A549 (cell line): Measurements from ENCODE around the gene TEX29. TPM values are rescaled to one million over a fixed set of nuclear protein-coding genes. Genes with fewer than 3 reads are reported as not detected.

Source experiments
- ATAC-seq, 2 experiments: fragments of 200-7000 bp in 1 of 2; fragments of >200 bp in 1 of 2; cut with Nextera tagmentation in 1 of 2; cut with Tn5 transposase in 1 of 2; 3 replicates each; pipeline versions ENCODE4 v1.8.0 to v1.9.1; 2018 to 2020; ENCODE audit warnings: mild to moderate bottlenecking in 1 of 2, moderate library complexity in 1 of 2
- CTCF ChIA-PET: fragments of 300-600 bp; sonication (Branson Sonifier 250); formaldehyde crosslinking; extraction: SDS; loops from one replicate; lab custom pipeline; 2021; ENCODE audit warnings: antibody characterized with exemption, inconsistent platforms; lab: Yijun Ruan, JAX
- POLR2A ChIA-PET: fragments of 350-600 bp; formaldehyde crosslinking; extraction: SDS; loops from one replicate; lab custom pipeline; 2021; ENCODE audit warnings: antibody characterized with exemption, inconsistent platforms; lab: Yijun Ruan, JAX
- DNase-seq, 2 experiments: peaks; one replicate each; pipeline versions ENCODE4 v3.0.0 to v3.0.0-alpha.2; 2011 to 2016; ENCODE audit warnings: low read depth in 1 of 2, low spot score in 1 of 2
- FAIRE-seq: peaks from 2 replicates; lab custom pipeline; 2011; peaks lifted over from hg19 to GRCh38; lab: Jason Lieb, UNC
- H3K27ac ChIP-seq, 2 experiments: fragments of >200 bp; sonication (Bioruptor Twin); formaldehyde crosslinking; 3 replicates each; pipeline ENCODE4 v1.5.1; 2016 to 2017
- H3K4me1 ChIP-seq: fragments of >200 bp; sonication (Bioruptor Twin); formaldehyde crosslinking; 3 replicates; pipeline ENCODE4 v1.6.1; 2016
- H3K4me2 ChIP-seq: fragments of >200 bp; sonication (Bioruptor Twin); formaldehyde crosslinking; 3 replicates; pipeline ENCODE4 v1.6.1; 2016
- H3K4me3 ChIP-seq: fragments of >200 bp; sonication (Bioruptor Twin); formaldehyde crosslinking; 3 replicates; pipeline ENCODE4 v1.5.1; 2016
- H3K9me3 ChIP-seq: fragments of >200 bp; sonication (Bioruptor Twin); formaldehyde crosslinking; 3 replicates; pipeline ENCODE4 v1.6.1; 2016
- ATOH8 ChIP-seq: fragments of 250-450 bp; sonication (Bioruptor Pico); IDR thresholded peaks from 2 replicates; pipeline ENCODE4 v1.5.0; 2020; ENCODE audit warnings: low read depth, mild to moderate bottlenecking, moderate library complexity
- BCL3 ChIP-seq: fragments of >200 bp; sonication (Bioruptor Twin); formaldehyde crosslinking; IDR thresholded peaks from 3 replicates; pipeline ENCODE4 v1.6.1; 2016
- CBX8 ChIP-seq: fragments of 200-600 bp; sonication (generic); IDR thresholded peaks from 2 replicates; pipeline ENCODE4 v1.6.1; 2016
- CEBPB ChIP-seq, 2 experiments: fragments of >200 bp in 1 of 2; sonication (Bioruptor Twin) in 1 of 2; formaldehyde crosslinking in 1 of 2; IDR thresholded peaks; 2 replicates each; pipeline ENCODE4 v1.6.1; 2012 to 2016
- CHD2 ChIP-seq: fragments of 150-350 bp; IDR thresholded peaks from 2 replicates; pipeline ENCODE4 v1.6.1; 2014; ENCODE audit warnings: low read length; ENCODE audit not compliant: partially characterized antibody
- CTCF ChIP-seq: fragments of >200 bp; sonication (Bioruptor Twin); formaldehyde crosslinking; IDR thresholded peaks from 3 replicates; pipeline ENCODE4 v1.5.1; 2016
- EP300 ChIP-seq, 2 experiments: fragments of >200 bp; sonication (Bioruptor Twin); formaldehyde crosslinking; IDR thresholded peaks; 2 replicates in 1 of 2; 3 replicates in 1 of 2; pipeline ENCODE4 v1.6.1; 2016 to 2017
- HEYL ChIP-seq: fragments of 250-450 bp; sonication (Bioruptor Pico); IDR thresholded peaks from 2 replicates; pipeline ENCODE4 v1.8.0; 2021; ENCODE audit warnings: mild to moderate bottlenecking, moderate library complexity
- HOXB13 ChIP-seq: fragments of 250-450 bp; sonication (Bioruptor Pico); IDR thresholded peaks from 2 replicates; pipeline ENCODE4 v1.5.0; 2020; ENCODE audit warnings: low read depth, mild to moderate bottlenecking, moderate library complexity
- JUNB ChIP-seq: fragments of >200 bp; sonication (Bioruptor Twin); formaldehyde crosslinking; IDR thresholded peaks from 2 replicates; pipeline ENCODE4 v1.6.1; 2016
- KDM1A ChIP-seq: fragments of 200-600 bp; sonication (generic); IDR thresholded peaks from 2 replicates; pipeline ENCODE4 v1.6.1; 2016; ENCODE audit warnings: low read depth, mild to moderate bottlenecking
- MAFK ChIP-seq: fragments of 450-650 bp; IDR thresholded peaks from 2 replicates; pipeline ENCODE4 v1.6.1; 2014; ENCODE audit not compliant: partially characterized antibody
- MAZ ChIP-seq: fragments of 150-350 bp; IDR thresholded peaks from 2 replicates; pipeline ENCODE4 v1.6.1; 2014; ENCODE audit warnings: antibody characterized with exemption, low read depth, low read length, borderline replicate concordance
- NFE2L2 ChIP-seq: fragments of 150-350 bp; conservative IDR thresholded peaks from 2 replicates; pipeline ENCODE4 v1.6.1; 2014; ENCODE audit warnings: low read length
- PBX3 ChIP-seq: IDR thresholded peaks from 2 replicates; pipeline ENCODE4 v1.6.1; 2012
- PHF8 ChIP-seq: fragments of 200-600 bp; sonication (generic); IDR thresholded peaks from 2 replicates; pipeline ENCODE4 v1.6.1; 2016; ENCODE audit warnings: low read depth, mild to moderate bottlenecking, antibody characterized with exemption, moderate library complexity, borderline replicate concordance
- POLR2AphosphoS2 ChIP-seq: conservative IDR thresholded peaks from 2 replicates; pipeline ENCODE4 v1.6.1; 2012; ENCODE audit warnings: low read length, improper control_type of control experiment, inconsistent platforms
- RCOR1 ChIP-seq: fragments of 150-350 bp; IDR thresholded peaks from 2 replicates; pipeline ENCODE4 v1.6.1; 2014; ENCODE audit warnings: antibody characterized with exemption, low read length, low read depth
- REST ChIP-seq: fragments of 200-600 bp; sonication (generic); IDR thresholded peaks from 2 replicates; pipeline ENCODE4 v1.6.1; 2016; ENCODE audit warnings: antibody characterized with exemption, mild to moderate bottlenecking, moderate library complexity
- SREBF2 ChIP-seq: fragments of 450-650 bp; IDR thresholded peaks from 2 replicates; pipeline ENCODE4 v1.6.1; 2014; ENCODE audit warnings: mild to moderate bottlenecking, moderate library complexity
- USF2 ChIP-seq: fragments of 450-650 bp; IDR thresholded peaks from 2 replicates; pipeline ENCODE4 v1.6.1; 2014; ENCODE audit warnings: antibody characterized with exemption
- ZFP36 ChIP-seq: fragments of 450-650 bp; IDR thresholded peaks from 2 replicates; pipeline ENCODE4 v1.6.1; 2014; ENCODE audit warnings: borderline replicate concordance; ENCODE audit not compliant: partially characterized antibody
- ZSCAN20 ChIP-seq: fragments of 250-450 bp; sonication (Bioruptor Pico); IDR thresholded peaks from 2 replicates; pipeline ENCODE4 v1.8.0; 2022; ENCODE audit warnings: mild to moderate bottlenecking, moderate library complexity
- WGBS: methylation state at CpG from one replicate; pipeline ENCODE4 v1.1.6; 2017; ENCODE audit errors: missing lambda C conversion rate; 5-methylcytosine and 5-hydroxymethylcytosine counted together
- polyA plus RNA-seq, 4 experiments: library from polyadenylated mRNA; depleted of rRNA in 3 of 4; stranded (reverse); fragments of >200 nt; fragmentation: RNase III in 1 of 4; extraction: RNeasy Plus Mini Kit Qiagen cat#74134 plus additional on column Dnase treatment in 1 of 4; gene quantifications; 2 replicates in 3 of 4; 3 replicates in 1 of 4; pipeline ENCODE4 v1.2.3, GENCODE V29; 2011 to 2017

TEX29 gene
- polyA plus RNA-seq, 2 of the 4 experiments (the other 2 are of a cell fraction) = 0.13 to 0.35 TPM

GRCh38 chr13:111304603-111305289 lies 15.7 kb upstream of the TEX29 start:
- WGBS = 96% methylated on average over 20 of the region's 20 CpGs
- ATAC-seq (no peak), DNase-seq (no peak), FAIRE-seq (no peak)
- ChIA-PET CTCF (no interaction called here), POLR2A (no interaction called here)
- no peak overlapping the region for H3K4me2 ChIP-seq
- TF ChIP-seq USF2 (no peak), PBX3 (no peak), BCL3 (no peak), CEBPB (IDR thresholded peaks at IDR 0.05) (no peak), ZFP36 (no peak), NFE2L2 (no peak), SREBF2 (no peak), POLR2AphosphoS2 (no peak)
- H3K4me1 ChIP-seq = no peaks in the 10 kb centered on the region
- H3K27ac ChIP-seq = no peak overlapping the region
- no peak overlapping the region for H3K4me3 ChIP-seq
- H3K9me3 ChIP-seq = no peaks in the 10 kb centered on the region

GRCh38 chr13:111312944-111313590 lies 7.4 kb upstream of the TEX29 start:
- ChIA-PET CTCF (no interaction called here), POLR2A (no interaction called here)
- H3K9me3 ChIP-seq = no peaks in the 10 kb centered on the region
- no peak for TF ChIP-seq RCOR1
- TF ChIP-seq PHF8 = no peak
- TF ChIP-seq HOXB13 (CRISPR knock-in tag) = no peak
- TF ChIP-seq REST = no peak
- no peak for TF ChIP-seq NFE2L2
- TF ChIP-seq POLR2AphosphoS2 = no peak
- no peak for TF ChIP-seq EP300 (IDR thresholded peaks at IDR 0.05)
- TF ChIP-seq ZSCAN20 (CRISPR knock-in tag) = no peak
- TF ChIP-seq CBX8 = no peak
- TF ChIP-seq JUNB = no peak
- no peak for TF ChIP-seq CTCF
- TF ChIP-seq HEYL (CRISPR knock-in tag) = no peak
- TF ChIP-seq ATOH8 (CRISPR knock-in tag) = no peak
- TF ChIP-seq MAZ = no peak
- TF ChIP-seq MAFK = no peak
- TF ChIP-seq KDM1A = no peak
- TF ChIP-seq CHD2 = no peak
- no peak overlapping the region for H3K4me3 ChIP-seq
- 91% methylated on average over 4 of the region's 17 CpGs for WGBS
- H3K4me1 ChIP-seq = no peaks in the 10 kb centered on the region
- DNase-seq = no peak
- no peak overlapping the region for H3K4me2 ChIP-seq
- no peak for FAIRE-seq
- H3K27ac ChIP-seq = no peak overlapping the region
- no peak for ATAC-seq
